Measurements from ENCODE around the gene NSMF.

The NSMF gene

GRCh38 chr9:137444106-137444790 lies 14.9 kb downstream of the NSMF start:
- no peak for TF ChIP-seq CTCF (IDR thresholded peaks at IDR 0.05; ENCODE audit: low read depth, low read length)
- no peak for DNase-seq (ENCODE audit: extremely low read depth, low read depth)

DNA sequence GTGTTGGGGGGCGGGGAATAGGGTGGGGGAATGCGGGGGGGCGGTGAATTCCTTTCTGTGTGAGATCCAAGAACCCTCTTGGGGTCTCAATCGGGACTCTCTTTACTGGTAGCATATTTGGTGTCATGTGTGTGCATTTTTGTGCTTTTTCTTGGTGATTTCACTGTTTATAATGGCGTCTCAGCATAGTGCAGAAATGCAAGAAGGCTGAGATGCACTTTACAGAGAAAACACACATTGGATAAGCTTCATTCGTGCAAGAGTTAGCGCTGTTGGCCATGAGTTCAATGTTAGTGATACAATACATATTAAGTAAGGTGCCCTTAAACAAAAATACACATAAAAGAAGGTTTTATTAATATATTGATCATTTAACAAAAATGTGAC lies 17.2 kb downstream of the NSMF start:
- TF ChIP-seq CTCF (IDR thresholded peaks at IDR 0.05; ENCODE audit: low read depth, low read length), result no peak
- DNase-seq (ENCODE audit: extremely low read depth, low read depth), result no peak

DNA sequence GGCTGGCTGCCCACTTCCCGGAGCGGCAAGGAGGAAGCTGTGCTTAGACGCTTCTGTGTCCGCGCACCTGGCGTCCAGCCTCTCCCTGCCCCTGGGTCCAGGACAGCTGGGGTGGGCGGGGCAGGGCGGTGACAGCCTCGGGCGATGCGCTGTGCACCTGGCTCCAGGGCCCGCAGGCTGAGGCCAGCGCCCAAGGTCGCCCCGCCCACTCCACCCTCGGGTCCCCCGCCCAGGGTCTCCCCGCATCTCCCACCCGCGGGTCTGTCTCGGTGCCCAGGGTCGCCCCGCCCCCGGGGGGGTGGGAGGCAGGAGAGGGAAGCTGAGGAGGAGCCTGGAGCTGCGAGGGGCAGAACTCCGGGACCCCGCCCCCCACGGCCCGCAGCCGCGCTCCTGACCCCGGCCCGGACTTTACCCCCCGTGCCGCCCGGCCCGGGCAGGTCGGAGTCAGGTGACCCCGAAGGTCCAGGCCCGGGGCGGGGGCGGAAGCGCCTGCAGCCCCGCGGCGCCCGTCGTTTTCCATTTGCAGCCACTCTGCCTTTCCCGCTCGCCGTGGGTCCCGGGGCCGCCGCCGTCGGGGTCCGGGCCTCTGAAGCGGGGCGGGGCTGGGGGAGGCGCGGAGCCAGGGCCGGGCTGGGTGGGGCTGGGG lies 17.7 kb downstream of the NSMF start, which contains the start of gene ENTPD8:
Gene ENTPD8, minus strand, starts transcription at position 69 of the 646 bp plus-strand sequence. CDS start 3,072 bp downstream, outside the sequence.
- no peak for DNase-seq (ENCODE audit: extremely low read depth, low read depth)
- no peak for TF ChIP-seq CTCF (IDR thresholded peaks at IDR 0.05; ENCODE audit: low read depth, low read length)

GRCh38 chr9:137439158-137439714 lies 19.9 kb downstream of the NSMF start:
- TF ChIP-seq CTCF (IDR thresholded peaks at IDR 0.05; ENCODE audit: low read depth, low read length), result no peak
- no peak for DNase-seq (ENCODE audit: extremely low read depth, low read depth)

DNA sequence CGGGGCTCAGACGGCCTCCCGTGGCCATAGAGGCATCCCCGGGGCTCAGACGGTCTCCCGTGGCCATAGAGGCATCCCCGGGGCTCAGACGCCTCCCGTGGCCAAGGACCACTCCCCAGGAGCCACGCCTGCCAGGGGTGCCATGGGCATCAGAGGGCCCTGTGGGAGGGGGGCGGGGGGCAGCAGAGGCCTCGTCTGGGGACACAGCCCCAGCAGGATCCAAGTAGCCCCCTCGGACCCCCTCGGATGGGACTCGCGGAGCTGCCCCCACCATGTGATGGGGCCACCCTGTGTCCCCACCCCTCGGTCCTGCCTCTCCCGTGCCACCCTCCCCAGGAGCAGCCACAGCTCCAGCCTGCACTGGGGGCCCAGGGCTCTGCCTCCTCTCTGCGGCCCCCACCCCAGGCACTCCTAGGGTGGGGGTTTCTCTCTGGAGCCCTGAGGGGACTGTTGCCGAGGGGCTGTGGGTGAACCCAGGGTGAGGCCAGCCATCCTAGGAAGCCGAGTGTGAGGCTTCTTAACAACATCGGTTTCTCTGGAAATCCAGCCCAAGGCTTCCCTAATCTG lies 20.5 kb downstream of the NSMF start:
- no peak for DNase-seq (ENCODE audit: extremely low read depth, low read depth)
- no peak for TF ChIP-seq CTCF (IDR thresholded peaks at IDR 0.05; ENCODE audit: low read depth, low read length)

- no peak for TF ChIP-seq CTCF (IDR thresholded peaks at IDR 0.05; ENCODE audit: low read depth, low read length)
- DNase-seq (ENCODE audit: extremely low read depth, low read depth), result no peak
Measured at GRCh38 chr9:137437691-137438590, 21.2 kb downstream of the NSMF start.

All from AG09319 (cell line).